ENCODE results near the gene MED6.

MED6 gene

DNA sequence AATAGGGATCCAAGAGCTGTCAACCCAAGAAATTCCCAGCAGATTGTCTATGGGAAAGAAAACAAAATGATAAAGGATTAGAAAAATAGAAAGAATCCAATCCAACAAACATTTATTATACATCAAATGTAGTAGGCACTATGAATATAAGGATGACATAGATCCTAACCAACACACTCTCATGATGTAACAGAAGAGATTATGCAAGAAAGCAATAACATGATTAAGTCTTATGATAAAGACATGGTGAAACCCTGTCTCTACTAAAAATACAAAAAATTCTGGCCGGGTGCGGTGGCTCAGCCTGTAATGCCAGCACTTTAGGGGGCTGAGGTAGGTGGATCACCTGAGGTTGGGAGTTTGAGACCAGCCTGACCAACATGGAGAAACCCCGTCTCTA lies 2.7 kb downstream of the MED6 start:
- no peak for DNase-seq

DNA sequence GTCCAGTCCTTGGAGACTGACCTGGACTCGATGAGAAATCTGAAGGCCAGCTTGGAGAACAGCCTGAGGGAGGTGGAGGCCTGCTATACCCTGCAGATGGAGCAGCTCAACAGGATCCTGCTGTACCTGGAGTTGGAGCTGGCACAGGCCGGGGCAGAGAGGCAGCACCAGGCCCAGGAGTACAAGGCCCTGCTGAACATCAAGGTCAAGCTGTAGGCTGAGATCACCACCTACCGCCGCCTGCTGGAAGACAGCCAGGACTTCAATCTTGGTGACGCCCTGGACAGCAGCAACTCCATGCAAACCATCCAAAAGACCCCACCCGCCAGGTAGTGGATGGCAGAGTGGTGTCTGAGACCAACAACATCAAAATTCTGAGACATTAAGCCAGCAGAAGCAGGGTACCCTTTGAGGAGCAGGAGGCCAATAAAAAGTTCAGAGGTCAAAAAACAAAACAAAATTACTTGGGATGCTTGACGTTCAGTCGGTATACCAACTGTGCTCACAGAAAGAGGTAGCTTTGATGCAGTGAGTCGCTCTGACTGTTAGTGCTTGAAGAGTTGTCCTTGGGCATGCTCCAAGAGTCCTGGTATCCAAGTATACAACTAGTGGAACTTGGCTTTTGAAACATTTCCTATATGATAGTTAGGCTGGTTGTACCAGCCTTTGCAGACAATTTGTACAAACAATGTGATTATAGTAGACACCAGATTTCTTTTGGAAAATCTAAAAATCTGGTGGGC lies 4.8 kb downstream of the MED6 start:
- no peak for DNase-seq

DNA sequence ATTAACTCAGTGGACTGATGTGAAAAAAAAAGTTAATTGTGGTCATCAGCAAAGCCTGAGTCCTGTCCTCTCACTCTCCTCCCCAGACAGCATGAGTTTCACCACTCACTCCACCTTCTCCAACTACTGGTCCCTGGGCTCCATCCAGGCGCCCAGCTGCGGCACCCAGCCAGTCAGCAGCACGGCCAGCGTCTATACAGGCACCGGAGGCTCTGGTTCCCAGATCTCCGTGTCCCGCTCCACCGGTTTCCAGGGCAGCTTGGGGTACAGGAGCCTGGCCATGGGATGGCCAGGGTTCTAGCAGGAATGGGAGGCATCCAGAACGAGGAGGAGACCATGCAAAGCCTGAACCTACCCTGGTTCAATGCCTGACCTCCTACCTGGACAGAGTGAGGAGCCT lies 6.0 kb downstream of the MED6 start:
- no peak for DNase-seq

DNA sequence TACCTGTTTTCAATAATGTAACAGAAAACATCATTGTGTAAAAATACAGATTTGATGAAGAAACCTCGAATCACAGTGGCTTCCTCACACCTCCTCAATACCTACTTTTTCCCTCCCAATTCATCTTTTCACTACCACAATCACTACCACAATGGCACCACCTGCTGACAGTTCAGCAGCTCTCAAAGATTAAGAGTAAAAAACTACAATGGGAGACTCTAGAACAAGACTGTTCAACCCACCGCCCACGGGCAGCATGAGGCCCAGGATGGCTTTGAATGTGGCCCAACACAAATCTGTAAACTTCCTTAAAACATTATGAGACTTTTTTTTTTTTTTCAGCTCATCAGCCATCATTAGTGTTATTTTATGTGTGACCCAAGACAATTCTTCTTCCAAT lies 15.2 kb downstream of the MED6 start:
- DNase-seq = no peak

DNA sequence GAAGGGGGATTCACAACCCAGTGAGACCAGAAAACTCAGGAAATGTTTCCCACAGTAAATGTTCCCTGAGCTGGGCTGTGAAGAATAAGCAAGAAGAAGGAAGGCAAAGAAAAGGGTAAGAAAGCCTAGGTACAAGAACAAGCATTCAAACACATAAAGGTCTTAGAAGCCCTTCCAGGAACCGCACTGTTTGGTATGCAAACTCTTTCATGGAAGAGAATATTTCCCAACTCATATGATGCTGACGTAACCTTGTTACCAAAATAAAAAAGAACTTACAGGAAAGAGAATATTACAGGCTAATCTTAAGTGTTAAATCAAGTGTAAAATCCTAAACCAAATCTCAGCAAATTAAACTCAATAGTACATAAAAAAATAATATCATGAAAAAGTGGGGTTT lies 23.6 kb downstream of the MED6 start:
- no peak for DNase-seq

DNA sequence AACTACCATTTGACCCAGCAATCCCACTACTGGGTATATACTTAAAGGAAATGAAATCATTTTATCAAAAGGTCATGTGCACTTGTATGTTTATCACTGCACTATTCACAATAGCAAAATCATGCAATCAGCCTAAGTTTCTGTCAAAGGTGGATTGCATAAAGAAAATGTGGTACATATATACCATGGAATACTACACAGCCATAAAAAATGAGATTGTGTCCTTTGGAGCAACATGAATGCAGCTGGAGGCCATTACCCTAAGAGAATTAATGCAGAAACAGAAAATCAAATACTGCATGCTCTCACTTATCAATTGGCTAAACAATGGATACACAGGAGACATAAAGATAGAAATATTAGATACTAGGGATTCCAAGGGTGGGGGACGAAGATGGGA lies 27.4 kb downstream of the MED6 start:
- DNase-seq = no peak

DNA sequence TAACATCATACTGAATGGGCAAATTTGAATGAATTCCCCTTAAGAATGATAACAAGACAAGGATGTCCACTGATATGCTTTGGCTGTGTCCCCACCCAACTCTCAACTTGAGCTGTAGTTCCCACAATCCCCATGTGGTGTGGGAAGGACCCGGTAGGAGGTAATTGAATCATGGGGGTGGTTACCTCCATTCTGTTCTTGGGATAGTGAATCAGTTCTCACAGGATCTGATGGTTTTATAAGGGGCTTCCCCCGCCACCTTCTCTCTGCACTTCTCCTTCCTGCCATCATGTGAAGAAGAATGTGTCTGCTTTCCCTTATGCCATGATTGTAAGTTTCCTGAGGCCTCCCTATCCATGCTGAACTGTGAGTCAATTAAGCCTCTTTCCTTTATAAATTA lies 29.3 kb downstream of the MED6 start:
- DNase-seq = no peak

DNA sequence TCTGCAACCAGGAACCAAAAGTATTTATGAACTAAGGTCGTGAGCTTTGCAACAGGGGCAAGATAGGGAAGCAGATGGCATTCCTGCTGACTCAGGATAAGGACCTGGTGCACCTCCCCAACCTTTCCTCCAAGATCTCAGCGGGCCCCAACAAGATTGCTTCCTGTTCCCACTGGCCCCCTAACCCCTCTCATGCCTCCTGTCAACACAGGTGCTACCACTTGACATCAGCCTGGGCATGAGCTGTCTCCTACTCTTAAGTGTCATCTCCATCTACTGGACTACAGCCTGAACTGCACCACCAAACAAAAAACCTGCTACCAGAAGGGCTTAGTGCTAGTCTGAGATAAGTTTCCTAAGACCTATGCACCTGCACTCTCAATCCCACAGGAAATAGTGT lies 32.7 kb downstream of the MED6 start:
- DNase-seq = peak; percentile 52

DNA sequence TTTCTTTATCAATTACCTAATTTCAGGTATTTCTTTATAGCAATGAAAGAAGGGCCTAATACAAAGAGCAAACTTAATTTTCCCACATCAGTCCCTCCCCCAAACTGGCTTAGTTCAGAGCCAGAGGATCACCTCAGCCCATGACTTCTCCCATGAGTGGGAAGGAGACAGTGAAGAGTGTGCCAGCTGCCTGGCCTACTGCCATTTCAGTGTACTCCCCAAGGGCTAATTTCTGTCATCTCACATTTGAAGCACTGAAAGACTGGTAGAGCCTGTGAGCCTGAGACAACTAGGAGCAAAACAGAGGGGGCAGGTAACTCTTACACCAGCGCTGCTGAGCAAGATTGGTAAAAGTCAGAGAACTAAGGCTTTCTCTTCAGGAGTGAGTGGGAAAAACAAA lies 36.6 kb downstream of the MED6 start:
- no peak for DNase-seq

DNA sequence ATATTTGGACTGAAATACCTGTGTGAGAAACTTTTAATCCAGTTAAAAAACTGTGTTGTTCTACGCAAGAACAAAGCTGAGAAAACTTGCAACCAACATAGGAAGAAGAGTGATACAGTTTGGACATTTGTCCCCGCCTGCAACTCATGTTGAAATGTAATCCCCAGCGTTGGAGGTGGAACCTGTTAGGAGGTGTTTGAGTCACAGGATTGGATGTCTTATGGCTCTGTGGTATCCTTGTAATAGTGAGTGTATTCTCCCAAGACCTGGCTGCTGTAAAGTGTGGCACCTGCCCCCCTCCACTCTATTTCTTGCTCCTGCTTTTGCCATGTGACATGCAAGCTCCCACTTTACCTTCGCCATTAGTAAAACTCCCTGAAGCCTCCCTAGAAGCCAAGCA lies 37.0 kb downstream of the MED6 start:
- no peak for DNase-seq

DNA sequence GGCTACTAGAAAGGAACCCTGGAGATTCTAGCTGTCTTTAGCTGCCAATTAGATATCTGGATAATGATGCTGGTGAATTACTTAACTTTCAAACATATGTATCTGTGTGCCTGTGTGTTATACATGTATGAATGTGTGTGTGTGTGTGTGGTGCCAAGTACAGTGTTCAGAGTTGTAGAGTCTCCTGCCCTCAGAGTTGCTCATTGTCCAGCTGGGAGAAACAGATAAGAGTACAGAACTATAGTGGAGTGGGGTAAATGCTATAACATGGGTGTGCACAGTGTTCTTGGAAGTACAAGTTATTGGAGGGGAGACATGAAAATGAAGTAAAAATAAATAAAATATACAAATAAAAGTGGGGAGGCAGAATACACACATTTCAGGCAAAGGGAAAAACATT lies 42.1 kb downstream of the MED6 start:
- DNase-seq = no peak

DNA sequence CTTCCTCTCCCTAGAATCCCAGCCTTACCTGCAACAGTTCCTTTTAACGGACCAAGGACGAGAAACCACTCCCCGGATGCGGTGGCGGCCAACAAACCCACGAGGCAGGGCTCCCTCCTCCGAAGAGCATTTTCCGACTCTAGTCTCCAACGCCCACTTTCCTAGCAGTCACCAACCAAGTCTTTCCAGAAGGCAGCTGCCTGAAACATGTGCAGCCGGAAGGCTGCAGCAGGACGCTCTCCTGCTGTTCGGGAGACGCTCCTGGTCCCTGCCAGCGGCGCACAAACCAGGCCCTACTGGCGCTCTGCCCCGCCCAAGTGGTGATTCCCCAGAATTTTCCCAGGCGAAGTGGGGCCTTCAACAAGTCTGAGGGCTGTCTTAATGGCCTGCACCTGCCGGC lies 44.6 kb downstream of the MED6 start:
- DNase-seq = no peak

DNA sequence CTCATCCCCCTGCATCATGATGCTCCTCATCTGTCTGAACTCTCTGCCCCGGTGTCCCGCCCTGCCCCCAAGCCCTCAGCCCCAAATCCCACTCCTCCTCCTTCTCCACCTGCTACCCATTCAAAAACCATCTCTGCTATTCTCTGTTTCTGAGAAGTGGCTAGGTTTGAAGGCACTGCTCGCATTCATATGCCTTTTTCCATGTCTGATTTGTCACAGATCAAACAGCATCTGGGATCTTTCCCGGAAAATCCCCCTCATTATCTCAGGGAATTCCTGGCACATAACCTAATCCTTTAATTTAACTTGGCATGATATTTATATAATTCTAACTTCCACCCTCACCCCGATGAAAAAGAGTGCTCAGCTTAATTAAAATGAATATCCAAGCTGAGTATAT lies 62.4 kb downstream of the MED6 start:
- DNase-seq = no peak

DNA sequence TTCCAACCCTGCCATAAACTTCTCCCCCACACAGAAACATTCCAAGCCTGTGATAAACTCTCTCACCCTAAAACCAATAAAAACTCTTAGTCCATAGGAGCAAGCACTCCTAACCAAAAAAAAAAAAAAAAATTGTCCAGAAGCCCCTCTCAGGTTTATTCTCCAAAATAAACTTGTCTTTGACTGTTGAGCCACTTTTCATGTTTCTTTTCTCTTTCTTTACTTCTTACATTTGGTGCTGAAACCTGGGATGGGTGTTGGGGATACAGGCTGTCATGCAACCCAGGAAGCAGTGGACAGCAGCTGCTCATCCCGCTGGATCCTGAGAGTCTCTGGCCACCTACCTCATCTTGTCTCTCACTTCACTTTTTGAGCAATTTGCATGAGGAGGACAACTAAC lies 63.6 kb downstream of the MED6 start:
- DNase-seq = no peak

DNA sequence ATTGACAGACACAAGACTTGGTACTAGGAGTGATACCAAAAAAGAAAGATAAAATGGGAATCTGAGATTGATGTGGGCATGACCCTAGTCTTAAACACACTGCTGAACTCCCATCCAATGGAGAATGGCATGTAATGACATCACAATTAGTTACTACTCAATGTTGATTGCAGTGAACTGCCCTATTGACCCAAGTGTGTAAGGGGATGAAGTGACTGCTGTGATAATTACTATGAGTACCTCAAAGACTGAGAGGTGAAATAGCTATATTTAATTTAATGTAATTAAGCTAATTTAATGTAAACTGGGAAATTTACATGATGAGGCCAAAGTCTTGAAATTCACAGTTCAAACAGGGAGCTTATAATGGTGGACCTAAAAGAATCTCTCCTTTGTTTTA lies 65.6 kb downstream of the MED6 start, which contains the start of gene ADAM20:
TSS of gene ADAM20 (minus strand) at position 101 of the 400 bp plus-strand sequence. CDS start 10,247 bp downstream, outside the sequence.
- no peak for DNase-seq

Data from NCI-H1694 (cell line).